GM23338 (cell line): Measurements from ENCODE around the gene ETFA.
"Not testable (repeated sequence)": the region's sequence is repeated elsewhere in the genome, so short reads cannot be mapped to it uniquely, and the experiment has no call there.

Experiments used
- CREB1 ChIP-seq: fragments of 250-450 bp; sonication (Bioruptor Pico); IDR thresholded peaks from 2 replicates; pipeline ENCODE4 v1.5.0; 2020; ENCODE audit warnings: low read depth, mild to moderate bottlenecking, moderate library complexity
- CTCF ChIP-seq, 2 experiments: fragments of 200-600 bp in 1 of 2; sonication (generic) in 1 of 2; conservative IDR thresholded peaks; 2 replicates each; pipeline versions ENCODE4 v1.5.1 to v1.6.1; 2016 to 2017; ENCODE audit warnings: antibody characterized with exemption in 2 of 2, low read depth in 2 of 2, mild to moderate bottlenecking in 2 of 2, moderate library complexity in 1 of 2
- ETS1 ChIP-seq: IDR thresholded peaks from 2 replicates; pipeline ENCODE4 v1.6.1; 2016; ENCODE audit warnings: antibody characterized with exemption
- EZH2 ChIP-seq: fragments of 200-600 bp; sonication (generic); IDR thresholded peaks from one replicate; pipeline ENCODE4 v1.8.0; 2017; ENCODE audit warnings: antibody characterized with exemption, mild to moderate bottlenecking, low read depth; ENCODE audit not compliant: unreplicated experiment
- EZH2phosphoT487 ChIP-seq: fragments of 200-600 bp; sonication (generic); IDR thresholded peaks from one replicate; pipeline ENCODE4 v1.8.1; 2018; ENCODE audit warnings: antibody characterized with exemption; ENCODE audit not compliant: unreplicated experiment
- JUNB ChIP-seq: IDR thresholded peaks from one replicate; pipeline ENCODE4 v1.6.1; 2016; ENCODE audit warnings: antibody characterized with exemption; ENCODE audit not compliant: unreplicated experiment
- NANOG ChIP-seq: IDR thresholded peaks from 2 replicates; pipeline ENCODE4 v1.6.1; 2016; ENCODE audit warnings: antibody characterized with exemption, borderline replicate concordance
- POLR2AphosphoS5 ChIP-seq: IDR thresholded peaks from 2 replicates; pipeline ENCODE4 v1.6.1; 2016; ENCODE audit warnings: antibody characterized with exemption, low read depth
- REST ChIP-seq: IDR thresholded peaks from one replicate; pipeline ENCODE4 v1.6.1; 2018; ENCODE audit warnings: antibody characterized with exemption; ENCODE audit not compliant: unreplicated experiment
- STAT1 ChIP-seq: IDR thresholded peaks from one replicate; pipeline ENCODE4 v1.6.1; 2016; ENCODE audit warnings: antibody characterized with exemption; ENCODE audit not compliant: unreplicated experiment
- ZNF114 ChIP-seq: fragments of 250-450 bp; sonication (Bioruptor Pico); IDR thresholded peaks from 2 replicates; pipeline ENCODE4 v1.5.0; 2020; ENCODE audit warnings: mild to moderate bottlenecking, moderate library complexity
- ZNF331 ChIP-seq: fragments of 250-450 bp; sonication (Bioruptor Pico); IDR thresholded peaks from 2 replicates; pipeline ENCODE4 v1.5.0; 2020; ENCODE audit warnings: low read depth, mild to moderate bottlenecking, moderate library complexity
- ZNF462 ChIP-seq: fragments of 250-450 bp; sonication (Bioruptor Pico); IDR thresholded peaks from 2 replicates; pipeline ENCODE4 v1.5.0; 2020; ENCODE audit warnings: mild to moderate bottlenecking, moderate library complexity

- not testable (repeated sequence) for TF ChIP-seq CTCF (conservative IDR thresholded peaks at IDR 0.05; ENCODE audit: low read depth in 2 of 2); REST; EZH2phosphoT487; EZH2; JUNB; CREB1 (CRISPR knock-in tag); POLR2AphosphoS5; ZNF462 (CRISPR knock-in tag); ZNF331 (CRISPR knock-in tag); STAT1; ETS1; NANOG; ZNF114 (CRISPR knock-in tag)
Measured at GRCh38 chr15:76313175-76313567, 1.9 kb upstream of the ETFA start.
